ENCODE results near the gene ATXN10.
"Not testable (repeated sequence)": the region's sequence is repeated elsewhere in the genome, so short reads cannot be mapped to it uniquely, and the experiment has no call there.

The ATXN10 gene, protein sequence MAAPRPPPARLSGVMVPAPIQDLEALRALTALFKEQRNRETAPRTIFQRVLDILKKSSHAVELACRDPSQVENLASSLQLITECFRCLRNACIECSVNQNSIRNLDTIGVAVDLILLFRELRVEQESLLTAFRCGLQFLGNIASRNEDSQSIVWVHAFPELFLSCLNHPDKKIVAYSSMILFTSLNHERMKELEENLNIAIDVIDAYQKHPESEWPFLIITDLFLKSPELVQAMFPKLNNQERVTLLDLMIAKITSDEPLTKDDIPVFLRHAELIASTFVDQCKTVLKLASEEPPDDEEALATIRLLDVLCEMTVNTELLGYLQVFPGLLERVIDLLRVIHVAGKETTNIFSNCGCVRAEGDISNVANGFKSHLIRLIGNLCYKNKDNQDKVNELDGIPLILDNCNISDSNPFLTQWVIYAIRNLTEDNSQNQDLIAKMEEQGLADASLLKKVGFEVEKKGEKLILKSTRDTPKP

DNA sequence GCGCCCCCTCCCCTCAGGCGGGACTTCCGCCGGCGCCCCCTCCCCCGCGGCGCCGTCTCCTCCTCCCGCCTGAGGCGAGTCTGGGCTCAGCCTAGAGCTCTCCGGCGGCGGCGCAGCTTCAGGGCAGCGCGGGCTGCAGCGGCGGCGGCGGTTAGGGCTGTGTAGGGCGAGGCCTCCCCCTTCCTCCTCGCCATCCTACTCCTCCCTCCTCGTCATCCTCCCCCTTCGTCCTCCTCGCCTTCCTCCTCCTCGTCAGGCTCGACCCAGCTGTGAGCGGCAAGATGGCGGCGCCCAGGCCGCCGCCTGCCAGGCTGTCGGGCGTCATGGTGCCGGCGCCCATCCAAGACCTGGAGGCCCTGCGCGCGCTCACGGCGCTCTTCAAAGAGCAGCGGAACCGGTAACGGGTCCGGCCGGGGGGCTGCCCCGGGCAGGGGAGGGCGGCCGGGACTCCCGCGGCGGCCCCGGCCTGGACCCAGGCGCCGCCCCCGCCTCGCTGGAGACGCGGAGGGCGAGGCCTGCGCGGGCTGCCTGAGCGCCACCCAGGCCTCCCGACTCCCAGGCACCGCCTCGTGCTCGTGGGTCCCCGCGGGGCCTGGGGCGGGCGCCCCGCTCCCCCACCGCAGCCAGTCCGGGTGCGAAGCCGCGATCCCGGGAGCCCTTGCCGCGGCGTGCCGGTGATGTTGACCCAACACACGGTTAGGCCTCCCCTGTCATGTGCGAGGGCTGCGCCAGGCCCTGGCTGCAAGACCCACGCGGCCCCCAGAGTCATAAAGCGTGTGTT is at the start of gene ATXN10:
Gene ATXN10, plus strand, starts transcription at position 52 of the 781 bp plus-strand sequence. Its CDS starts 230 bp downstream, at position 282.
- peak; percentile 76 to 78 for DNase-seq

DNA sequence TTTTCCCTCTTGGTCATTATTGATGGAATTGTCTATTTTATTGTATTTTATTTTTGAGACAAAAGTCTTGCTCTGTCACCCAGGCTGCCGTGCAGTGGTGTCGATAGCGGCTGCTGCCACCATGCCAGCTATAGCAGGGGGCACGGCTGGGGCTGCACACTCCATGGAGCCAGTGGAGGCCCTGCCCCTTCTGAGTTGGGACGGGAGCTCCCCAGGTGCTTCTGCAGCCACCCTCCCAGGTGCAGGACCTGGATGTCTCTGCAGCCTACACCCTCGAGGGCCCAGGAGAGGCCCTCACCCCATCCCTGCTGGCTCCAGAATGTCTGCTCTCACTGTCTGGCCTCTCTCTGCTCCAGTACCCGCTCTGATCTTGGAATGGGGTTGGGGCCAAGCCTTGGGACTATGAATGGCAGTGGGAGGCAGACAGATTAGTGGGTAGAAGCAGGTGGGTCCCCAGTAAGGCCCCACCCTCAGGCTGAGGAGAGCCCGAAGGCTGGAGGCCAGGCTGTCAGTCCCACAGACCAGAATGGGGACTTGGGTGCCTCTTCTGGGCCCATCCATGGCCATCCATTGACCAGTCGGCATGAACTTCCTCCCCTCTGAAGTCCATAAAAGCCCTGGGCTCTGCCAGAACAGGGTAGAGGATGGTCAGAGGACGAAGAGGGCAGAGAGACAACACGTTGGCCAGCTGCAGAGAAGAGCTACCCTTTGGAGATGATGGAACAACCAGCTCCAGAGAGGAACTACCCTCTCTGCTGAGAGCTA is 49.6 kb upstream of the ATXN10 start:
- DNase-seq: no peak

DNA sequence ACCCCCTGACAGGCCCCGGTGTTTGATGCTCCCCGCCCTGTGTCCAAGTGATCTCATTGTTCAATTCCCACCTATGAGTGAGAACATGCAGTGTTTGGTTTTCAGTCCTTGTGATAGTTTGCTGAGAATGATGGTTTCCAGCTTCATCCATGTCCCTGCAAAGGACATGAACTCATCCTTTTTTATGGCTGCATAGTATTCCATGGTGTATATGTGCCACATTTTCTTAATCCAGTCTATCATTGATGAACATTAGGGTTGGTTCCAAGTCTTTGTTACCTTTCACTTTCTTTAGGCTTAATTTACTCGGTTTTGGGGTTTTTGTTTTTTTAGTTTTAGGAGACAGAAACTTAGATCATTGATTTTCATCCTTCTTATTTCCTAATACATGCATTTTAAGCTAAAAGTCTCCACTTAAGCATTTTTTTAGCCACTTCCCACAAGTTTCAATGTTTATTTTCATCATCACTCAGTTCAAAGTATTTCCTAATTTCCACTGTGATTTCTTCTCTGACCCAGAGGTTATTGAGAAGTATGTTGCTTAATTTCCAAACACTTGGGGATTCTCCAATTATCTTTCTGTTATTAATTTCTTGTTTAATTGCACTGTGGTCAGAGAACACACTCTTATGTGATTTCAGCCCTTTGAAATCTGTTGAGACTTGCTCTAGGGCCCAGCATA is 48.0 kb upstream of the ATXN10 start:
- not testable (repeated sequence) for DNase-seq

DNA sequence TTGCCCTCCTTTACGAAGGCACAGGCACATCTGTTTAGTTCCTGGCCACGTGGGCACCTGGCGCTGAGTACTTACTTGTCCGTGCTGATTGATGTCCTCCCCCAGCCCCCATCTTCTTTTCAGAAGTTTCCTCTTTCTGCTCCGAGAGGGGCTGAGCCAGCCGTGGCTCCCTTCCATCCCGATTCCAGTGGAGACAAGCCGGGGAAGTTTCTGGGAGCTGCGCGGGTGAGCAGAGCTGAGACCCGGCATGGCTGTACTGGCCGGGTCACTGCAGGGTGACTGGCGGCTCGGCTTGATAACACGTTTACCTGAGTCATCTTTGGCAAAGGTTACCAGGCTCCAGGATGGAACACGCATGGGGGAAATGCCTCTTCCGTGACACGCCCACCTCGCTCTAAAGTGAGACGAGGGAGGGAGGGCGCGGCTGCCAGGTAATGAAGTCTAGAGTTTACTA is 45.4 kb upstream of the ATXN10 start:
- DNase-seq: no peak

DNA sequence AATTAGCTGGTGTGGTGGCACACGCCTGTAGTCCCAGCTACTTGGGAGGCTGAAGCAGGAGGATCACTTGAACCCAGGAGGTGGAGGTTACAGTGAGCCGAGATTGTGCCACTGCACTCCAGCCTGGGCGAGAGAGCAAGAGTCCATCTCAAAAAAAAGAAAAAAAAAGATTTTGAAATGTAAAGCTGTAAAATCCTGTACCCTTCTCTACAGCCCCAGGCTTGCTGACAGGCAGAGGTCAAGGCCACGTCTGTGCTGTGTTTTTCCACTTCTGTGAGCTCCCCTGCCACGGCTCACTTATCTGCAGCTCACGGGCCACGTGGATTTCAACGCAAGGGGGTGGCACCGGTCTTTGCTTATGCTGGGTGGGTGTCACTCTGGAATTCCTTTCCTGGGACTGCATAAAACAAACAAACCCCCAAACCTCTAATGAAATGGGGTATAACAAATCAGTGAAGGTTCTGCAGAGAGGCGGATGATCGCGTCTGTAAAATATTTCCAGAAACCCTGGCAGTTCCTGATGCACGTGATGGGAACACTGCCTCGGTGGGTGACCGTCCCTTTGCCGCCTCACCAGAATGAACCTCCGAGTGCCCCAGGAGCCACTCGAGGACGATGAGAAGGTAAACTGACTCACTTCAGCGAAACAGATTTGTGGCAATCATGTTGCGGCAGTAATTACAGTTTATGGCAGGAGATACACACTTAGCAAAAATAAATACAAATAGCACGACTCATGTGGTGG is 44.0 kb upstream of the ATXN10 start:
- no peak for DNase-seq

DNA sequence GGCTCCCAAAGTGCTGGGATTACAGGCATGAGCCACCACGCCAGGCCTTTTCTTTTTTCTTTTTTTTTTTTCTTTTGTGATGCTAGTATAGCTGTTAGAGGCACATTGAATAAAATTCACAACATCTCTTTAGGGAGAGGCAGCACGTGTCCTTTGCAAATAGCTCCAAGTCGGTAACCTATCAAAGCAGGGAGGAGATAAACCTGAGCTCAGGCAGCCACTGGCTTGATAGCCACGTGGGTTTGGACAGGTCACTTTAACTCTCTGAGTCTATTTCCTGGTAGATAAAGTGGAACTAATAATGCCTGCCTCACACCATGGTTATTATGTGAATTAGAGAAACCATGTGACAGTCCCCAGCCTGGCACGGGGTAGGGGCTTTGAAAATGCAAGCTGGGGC is 43.1 kb upstream of the ATXN10 start:
- no peak for DNase-seq

DNA sequence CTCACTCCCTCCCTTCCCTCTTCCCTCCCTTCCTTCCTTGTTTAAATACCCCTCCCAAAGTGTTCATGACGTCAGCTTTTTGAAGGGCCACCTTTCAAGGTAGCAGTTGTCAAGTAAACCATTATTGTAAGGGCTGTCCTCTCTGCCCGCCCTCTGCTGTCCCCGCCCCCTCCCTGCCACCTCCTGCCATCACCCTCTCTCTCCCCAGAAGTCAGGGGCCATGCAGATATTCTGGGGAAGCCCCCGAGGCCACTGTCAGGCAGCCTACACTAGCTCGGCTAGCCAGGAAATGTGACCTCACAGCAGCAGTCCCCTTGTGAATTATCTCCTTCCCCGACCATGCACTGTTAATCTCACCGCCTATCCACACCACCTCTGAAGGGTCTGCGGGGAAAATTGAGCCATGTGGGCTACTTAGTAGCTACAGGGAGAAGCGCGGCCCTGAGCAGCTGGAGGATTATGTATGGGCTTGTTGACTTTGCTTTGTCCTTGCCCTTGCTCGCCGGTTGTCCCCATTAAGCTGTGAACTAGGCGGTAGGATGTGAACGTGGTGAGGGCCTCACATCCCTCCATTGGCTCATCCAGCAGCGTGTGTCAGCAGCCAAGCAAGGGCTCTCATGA is 42.1 kb upstream of the ATXN10 start:
- peak; percentile 92 to 95 for DNase-seq

DNA sequence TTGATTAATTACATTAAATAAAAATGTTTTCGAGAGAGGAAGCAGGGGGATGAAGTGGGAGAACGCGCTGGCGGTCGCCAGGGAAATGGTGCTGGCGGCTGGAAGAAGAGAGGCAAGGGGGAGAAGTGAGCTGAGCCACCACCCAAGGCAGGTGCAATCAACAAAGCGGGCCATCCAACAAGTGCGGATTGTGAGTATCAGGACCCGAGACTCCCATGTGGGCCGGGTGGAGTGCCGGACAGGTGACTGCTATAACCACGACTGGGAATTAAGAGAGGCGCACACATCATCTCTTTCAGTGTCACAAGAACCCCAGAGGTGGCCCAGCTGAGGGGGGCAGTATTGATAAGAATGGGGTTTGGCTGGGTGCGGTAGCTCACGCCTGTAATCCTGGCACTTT is 41.2 kb upstream of the ATXN10 start:
- DNase-seq: no peak

DNA sequence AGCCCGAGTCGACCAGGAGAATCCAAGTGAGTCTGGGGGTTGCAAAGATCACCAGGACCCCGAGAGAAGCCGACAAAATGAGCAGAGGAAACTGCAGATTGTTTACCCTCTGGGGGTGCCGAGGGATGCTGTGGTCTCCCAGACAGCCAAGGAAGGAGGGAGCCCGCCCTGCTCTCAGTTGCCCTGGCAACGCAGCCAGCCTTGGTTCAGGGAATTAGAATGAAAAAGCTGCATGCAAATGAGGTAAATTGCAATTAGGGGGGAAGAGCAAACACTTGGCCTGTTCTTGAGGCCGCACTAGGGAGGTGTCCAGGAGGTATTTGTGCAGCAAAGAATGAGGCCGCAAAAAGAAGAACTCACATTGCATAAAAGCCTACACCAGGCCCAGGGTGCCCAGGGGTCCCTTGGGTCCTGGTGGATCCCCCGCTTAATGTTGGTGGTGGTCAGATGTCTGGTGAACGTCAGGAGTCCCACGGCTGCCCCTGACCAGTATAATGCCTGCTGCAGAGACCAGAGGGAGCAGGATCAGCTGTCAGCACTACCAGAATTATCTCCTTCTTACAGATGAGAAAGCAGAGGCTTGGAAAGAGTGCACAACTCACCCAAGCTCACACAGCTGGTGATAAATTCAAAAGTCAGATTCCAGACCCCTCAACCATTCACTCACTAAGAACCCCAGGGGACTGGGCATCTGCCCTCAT is 40.3 kb upstream of the ATXN10 start:
- peak in 1 of 2 experiments; percentile 38 for DNase-seq

DNA sequence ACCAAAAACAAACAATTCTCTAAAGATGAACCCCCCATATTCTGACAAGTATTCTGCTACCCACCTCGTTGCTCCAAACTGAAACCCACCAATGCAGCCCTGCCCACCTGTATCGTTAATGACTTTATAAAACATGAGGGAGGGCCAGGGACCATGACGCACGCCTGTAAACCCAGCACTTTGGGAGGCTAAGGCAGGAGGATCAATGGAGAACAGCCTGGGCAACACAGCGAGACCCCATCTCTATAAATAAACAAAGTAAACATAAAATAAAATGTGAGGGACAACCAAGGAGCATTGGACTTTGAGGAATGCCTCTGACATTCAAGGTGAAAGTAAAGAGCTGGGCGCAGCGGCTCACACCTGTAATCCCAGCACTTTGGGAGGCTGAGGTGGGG is 39.8 kb upstream of the ATXN10 start:
- DNase-seq: no peak

DNA sequence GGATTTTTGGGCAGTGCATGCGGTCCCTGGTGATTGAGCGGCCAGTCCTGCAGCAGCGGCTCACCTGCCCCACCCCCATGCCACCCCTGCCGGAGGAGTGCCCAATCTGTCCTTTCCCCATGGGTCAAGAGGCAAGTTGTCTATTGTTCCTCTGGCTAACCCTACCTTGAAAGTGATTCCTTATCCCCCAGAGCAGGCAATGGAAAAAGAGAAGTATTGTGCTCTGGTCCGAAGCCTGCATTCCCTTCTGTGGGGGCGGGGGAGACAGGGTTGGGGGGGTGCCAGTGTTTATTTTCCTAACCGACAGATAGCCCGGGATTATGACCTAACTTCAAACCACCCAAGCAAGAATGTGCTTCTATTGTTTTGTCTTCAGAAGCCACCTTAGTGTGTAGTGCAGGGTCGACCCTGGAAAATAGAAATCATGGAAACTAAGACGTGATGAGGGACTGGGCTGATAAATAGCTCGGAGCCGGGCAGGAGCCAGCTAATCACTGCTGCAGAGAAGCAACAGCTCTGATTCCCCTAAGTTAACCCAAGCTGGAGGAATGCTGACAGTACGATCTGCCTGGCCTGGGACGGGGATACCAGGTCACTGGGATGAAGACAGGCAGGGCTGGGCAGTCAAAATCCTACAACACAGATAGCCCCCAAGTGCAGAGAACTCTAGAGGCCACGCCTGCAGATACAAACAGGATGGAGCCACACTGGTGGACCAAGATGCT is 38.7 kb upstream of the ATXN10 start:
- DNase-seq: no peak

DNA sequence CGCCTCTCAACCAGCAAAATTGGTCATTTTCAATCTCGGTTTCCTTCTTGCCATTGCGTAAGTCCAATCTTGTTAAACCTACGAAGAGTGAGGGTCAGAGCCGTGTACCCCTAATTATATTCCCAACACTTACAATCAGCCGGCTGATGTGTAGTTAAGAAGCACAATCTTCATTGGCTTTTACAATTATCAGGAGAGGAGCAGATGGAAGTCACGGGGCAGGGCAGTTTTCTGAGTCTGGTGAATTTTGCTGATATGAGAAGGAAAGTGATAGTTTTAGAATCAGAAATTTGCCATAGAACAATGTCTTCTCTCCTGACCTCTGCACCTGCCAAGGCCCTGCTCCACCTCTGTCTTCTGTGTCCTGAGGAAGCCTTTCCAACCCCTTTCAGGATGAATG is 35.0 kb upstream of the ATXN10 start:
- DNase-seq: no peak

DNA sequence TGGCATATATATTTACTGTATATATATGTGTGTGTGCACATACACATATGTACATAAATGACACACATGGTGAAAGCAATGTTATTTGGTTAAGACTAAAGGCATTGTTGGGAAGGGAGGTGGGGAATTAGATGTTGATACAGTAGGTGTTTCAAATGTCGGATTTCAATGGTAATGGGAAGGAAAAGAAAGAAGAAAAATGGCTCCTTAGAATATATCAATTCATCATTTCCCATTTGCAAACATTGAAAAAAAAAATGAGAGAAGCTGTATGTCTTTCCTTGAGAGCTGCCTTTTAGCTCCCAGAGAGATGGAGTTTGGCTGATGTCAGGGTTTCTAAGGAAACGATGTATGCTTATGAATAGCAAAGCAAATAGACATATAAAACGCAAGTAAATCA is 33.4 kb upstream of the ATXN10 start:
- DNase-seq: no peak

DNA sequence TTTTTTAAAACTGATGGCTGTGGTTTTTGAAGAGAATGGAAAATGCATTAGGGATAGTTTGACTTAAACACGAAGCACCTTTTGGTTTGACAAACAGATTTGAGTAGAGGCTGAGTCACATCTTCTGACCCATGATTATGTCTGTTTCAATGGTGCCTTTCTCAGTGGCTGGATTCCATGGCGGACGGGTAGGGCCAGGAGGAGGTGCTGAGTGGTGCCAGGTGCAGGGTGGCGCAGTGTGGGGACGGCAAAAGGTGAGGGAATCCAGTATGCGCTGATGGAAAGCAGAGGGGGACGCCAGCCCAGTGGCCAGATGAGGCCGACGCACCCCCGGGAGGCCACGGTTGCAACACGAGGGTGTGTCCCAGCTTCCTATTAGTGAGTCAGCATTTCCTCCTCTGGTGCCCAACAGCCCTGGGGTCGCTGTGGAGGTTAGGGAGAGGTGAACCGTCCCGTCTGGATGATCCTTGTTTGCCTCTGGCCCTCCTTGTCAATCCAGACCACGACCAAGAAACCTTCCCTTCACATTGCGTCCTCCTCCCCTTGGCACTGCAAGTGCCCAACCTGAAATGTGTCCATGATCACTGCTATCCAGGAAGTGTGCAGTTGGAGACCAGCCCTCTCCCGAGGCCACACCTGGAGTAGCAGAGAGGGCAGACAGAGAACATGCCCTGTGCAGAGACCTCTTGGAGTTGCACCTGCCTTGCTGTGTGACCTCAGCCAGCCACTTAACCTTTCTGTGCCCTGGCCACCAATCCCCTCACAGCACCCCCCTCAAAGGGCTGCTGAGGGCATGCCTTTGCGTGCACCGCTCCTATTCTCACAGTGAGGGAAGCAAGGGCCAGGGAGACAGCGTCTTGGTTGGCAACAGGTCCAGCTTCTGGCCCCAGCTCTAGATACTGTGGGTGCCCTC is 32.5 kb upstream of the ATXN10 start:
- DNase-seq: no peak

DNA sequence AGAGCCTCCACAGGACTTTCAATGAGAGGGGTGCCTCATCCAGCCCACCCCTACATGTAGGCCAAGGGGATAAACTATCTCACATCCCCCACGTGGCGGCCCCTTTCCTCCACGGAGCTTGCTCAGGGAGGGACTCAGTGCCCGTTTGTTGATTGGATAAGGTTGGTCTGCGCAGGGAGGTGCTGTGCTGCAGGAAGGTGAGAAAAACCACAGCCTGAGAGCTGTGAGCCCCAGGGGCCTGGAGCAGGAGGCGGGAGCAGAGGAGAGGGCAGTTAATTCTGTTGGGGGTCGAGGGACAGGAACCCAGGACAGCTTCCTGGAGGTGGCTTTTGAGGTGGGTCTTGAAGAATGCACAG is 31.9 kb upstream of the ATXN10 start:
- no peak for DNase-seq

DNA sequence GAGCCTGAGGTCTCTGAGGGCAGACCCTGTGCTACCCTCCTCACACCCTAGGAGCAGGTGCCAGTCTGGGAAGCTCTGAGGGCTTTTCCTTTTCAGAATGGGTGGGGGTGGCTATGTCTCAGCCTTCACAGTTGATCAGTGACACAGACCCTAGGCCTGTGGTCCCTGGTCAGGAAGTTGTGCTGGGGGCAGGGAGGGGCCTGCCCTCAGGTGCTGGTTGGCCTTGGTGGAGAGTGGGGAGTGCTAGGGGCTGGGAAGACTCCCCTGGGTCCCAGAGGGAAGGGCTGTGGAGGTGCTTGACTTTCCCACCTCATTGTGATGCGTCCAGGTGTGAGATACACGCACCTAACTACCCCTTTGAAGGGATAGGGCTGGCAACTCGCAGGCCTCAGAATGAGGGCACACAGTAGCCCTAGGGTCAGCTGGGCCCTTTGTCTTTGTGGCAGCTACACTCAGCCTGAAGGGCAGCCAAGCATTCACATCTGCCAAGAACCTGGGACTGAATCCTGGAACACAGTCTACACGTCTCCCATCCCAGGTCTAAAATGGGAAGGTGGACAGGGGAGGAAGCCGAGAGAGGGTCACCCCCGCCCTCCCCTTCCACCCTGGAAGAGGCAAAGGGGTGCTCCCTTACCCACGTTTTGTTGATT is 31.2 kb upstream of the ATXN10 start:
- DNase-seq: no peak

DNA sequence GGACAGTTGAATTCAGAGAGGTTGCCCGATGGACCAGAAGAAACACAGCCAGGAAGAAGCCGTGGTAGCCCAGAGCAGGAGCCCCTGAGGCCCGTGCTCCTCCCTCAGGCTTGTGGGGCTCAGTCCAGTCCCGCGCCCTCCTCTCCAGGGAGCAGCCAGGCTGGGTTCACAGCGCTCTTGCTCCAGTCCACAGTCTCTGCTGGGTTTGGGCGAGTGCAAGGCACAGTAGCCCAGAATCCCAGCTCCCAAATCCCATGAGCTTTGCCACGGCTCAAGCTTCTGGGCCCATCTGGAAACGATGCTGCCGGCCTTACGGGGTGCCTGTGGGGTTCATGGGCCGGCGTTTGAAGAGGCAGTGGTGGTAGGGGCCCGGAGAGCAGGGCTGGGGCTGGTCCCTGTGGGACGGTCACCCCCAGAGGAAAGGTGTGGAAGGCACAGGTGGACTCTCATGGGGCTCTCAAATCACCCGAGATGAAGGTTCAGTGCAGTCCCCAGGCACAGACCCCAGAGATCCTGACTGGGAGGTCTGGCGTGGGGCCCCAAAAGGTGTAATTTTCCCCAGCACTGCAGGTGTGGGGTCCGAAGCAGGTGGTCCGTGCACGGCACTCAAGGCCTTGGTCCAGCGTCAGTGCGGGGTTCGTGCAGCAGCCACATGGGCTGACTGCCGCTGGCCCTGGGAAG is 30.6 kb upstream of the ATXN10 start:
- DNase-seq: no peak

DNA sequence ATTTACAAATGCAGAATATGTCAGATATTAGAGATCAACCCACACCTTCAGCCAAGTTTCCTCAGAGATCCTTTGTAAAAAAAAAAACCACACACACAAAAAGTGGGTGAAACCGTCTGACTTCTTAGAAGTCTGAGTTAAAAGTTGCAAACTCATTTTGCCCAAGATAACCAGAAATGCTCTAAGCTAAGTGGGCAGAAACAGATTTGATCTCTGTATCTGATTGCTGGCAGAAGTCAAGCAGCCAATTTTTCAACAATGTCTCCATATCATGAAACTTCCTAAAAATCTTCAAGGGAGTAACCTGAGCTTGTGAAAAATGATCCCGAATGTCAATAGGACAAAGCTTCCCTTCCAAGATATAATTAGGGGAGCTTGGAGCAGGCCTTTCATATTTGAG is 28.6 kb upstream of the ATXN10 start:
- DNase-seq: no peak
